GM19372 (cell line): Measurements from ENCODE around the gene C10orf67.

Experiments
- ATAC-seq: cut with Tn5 transposase; IDR thresholded peaks from one replicate; pipeline ENCODE4 v1.9.1; 2021; ENCODE audit warnings: mild to moderate bottlenecking, low read depth, moderate library complexity; ENCODE audit not compliant: unreplicated experiment

Gene C10orf67

DNA sequence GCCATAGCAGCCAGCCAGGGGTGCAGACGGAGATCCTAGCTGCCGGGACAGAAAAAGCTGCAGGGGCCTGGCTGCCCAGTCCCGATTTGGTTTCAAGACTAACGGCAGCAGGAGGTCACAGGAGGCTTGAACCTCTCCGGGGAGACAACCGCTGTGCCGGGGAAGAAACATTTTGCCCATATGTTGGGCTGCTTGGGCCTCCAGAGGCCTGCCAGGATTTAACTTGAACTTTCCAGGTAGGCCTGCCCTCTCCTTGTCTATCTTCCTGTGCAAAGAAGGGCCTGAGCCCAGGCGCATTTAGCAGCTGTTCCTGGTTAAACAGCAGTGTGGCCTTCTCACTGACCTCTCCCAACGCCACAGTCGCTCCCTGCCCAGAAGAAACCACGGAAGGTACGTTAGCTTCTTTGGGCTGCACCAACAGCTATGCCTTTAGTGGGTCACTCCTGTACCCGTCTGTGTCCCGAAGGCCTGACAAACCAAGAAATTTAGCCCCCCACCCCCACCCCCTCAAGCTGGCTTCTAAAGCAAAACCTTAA is 169.6 kb downstream of the C10orf67 start:
- no peak for ATAC-seq

- no peak for ATAC-seq
Observed at GRCh38 chr10:23174074-23174976, 170.3 kb downstream of the C10orf67 start.

DNA sequence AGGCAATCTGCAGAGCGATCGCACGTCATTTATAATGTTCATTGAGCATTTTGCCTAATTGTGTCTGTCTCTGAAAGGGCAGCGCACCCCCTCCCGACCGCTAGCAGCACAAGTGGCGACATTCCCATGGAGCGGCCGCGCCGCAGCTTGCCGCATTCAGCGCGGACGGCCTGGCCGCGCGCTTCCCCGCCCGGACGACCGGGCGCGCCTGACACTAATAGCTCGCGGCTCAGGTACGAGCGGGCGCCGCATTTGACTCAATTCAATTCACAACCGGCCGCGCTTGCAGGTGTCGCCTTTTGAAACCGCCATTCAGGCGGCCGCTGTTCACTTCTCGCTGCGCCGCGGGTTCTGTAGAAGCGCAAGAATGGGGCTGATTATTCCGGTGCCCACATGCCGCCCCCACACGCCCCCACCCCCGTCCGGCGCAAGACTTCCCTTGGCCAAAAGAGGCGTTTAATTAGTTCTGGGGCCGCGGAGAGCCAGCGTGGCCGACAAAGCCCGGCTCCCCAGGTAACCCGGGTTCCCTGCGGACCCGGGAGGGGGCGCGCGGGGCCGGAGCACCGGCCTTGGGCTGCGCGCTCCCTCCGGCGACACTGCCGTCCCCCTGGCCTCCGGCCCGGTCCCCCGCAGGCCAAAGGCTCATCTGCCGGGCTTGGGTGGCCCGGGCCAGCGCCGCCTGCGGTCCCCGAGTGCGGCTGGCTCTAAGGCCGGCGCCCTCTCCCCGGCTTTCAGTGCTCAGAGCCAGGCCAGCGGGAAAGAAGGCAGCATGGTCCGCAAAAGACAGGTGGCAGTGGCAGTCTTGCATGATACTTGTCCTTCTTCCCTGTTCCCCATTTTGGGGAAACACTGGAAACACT is 171.2 kb downstream of the C10orf67 start:
- no peak for ATAC-seq

- no peak for ATAC-seq
Observed at GRCh38 chr10:23172429-23173213, 172.0 kb downstream of the C10orf67 start.

GRCh38 chr10:23171232-23171876 is 173.2 kb downstream of the C10orf67 start:
- no peak for ATAC-seq

GRCh38 chr10:23158370-23158769 is 186.2 kb downstream of the C10orf67 start:
- ATAC-seq: no peak

DNA sequence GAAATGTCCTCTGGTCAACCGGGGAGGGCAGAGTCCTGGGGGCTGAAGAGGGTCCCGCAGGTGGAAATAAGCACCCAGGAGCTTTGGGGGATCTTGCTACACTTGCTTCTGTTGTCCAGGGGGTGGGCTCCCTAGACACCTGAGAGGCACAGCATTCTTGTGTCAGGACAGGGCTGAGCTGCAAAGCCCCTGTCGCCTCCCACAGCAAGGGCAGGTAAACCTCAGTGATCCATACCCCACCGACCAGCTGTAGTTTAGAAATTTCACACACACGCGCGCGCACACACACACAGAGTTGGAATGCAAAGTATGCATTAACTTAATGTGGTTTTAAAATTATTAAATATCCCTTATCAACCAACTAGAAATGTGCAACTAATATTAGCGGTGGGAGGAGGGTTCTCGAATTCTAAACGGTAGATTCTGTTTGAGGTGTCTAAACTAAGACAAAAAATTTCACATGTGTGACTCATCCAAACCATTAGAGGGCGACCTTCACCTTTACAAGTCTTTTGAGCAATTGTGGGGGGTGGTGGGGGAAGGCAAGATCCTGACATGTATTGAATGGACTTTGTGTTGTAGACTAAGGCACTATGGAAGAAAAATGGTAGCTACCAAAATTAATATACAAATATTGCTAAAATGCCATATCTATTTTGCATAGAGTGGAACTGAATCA is 186.8 kb downstream of the C10orf67 start:
- ATAC-seq: peak; percentile 41

DNA sequence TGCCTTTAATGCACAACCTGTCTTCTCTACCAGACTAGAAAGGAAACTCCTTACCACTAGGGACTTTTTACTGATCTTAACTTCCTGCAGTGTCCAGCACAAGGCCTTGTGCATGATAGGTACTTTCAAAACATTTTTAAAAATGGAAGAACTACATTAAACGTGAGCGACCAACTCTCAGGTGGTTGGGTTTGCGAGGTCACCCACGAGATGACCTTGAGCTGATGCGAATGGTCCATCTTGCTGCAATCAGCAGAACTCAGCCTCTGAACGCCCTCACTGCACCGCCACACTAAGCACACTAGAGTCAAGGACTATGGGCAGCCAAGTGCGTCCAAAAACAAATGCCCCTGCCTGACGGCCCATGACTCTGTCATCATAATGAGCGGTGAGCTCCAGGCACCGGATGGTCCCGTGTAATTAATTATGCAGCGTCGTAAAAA is 187.3 kb downstream of the C10orf67 start:
- ATAC-seq: peak; percentile 64

GRCh38 chr10:23156447-23157150 is 188.0 kb downstream of the C10orf67 start:
- no peak for ATAC-seq

- ATAC-seq: no peak
Observed at GRCh38 chr10:23155169-23155568, 189.4 kb downstream of the C10orf67 start.
